ENCODE measurements around the gene PANX2. TPM values are rescaled to one million over a fixed set of nuclear protein-coding genes. Genes with fewer than 3 reads are reported as not detected.

Gene PANX2
- total and polyA plus RNA-seq, 4 donors = 0.39 to 14.8 (median 1.5) TPM

- Histone ChIP-seq H3K27me3 (ENCODE audit: control insufficient read depth in 4 of 4, insufficient read depth in 4 of 4, low read length in 3 of 4) (no peaks in the 10 kb centered on the region), H3K9me3 (ENCODE audit: control insufficient read depth in 4 of 4, low read length in 3 of 4) (no peaks in the 10 kb centered on the region), H3K9ac (ENCODE audit: low read depth in 1 of 2, low read length in 2 of 2) (no peak overlapping the region), H3K36me3 (ENCODE audit: control insufficient read depth in 4 of 4, insufficient read depth in 3 of 4, low read depth in 1 of 4, low read length in 3 of 4) (no peaks in the 10 kb centered on the region), H3K4me1 (ENCODE audit: control insufficient read depth in 4 of 4, insufficient read depth in 4 of 4, low read length in 3 of 4) (peaks cover 2 to 22% (median 19%) of the 10 kb centered on the region in 4 donors), H3K4me3 (ENCODE audit: low read depth in 1 of 3, low read length in 3 of 3) (no peak overlapping the region), H3K27ac (ENCODE audit: low read depth in 1 of 2, low read length in 2 of 2) (no peak overlapping the region)
- WGBS = 94% methylated on average over 4 of the region's 4 CpGs
- no peak for DNase-seq (ENCODE audit: low spot score)
- TF ChIP-seq NR2F2 (IDR thresholded peaks at IDR 0.05) = no peak
Measured at GRCh38 chr22:50138041-50138440, 32.5 kb upstream of the PANX2 start.

- whole genome bisulfite sequencing = 84% methylated on average over 9 of the region's 9 CpGs
- Histone ChIP-seq H3K9ac (ENCODE audit: low read depth in 1 of 2, low read length in 2 of 2) (no peak overlapping the region), H3K27me3 (ENCODE audit: control insufficient read depth in 4 of 4, insufficient read depth in 4 of 4, low read length in 3 of 4) (no peaks in the 10 kb centered on the region), H3K36me3 (ENCODE audit: control insufficient read depth in 4 of 4, insufficient read depth in 3 of 4, low read depth in 1 of 4, low read length in 3 of 4) (no peaks in the 10 kb centered on the region), H3K4me1 (ENCODE audit: control insufficient read depth in 4 of 4, insufficient read depth in 4 of 4, low read length in 3 of 4) (peaks cover 2 to 22% (median 19%) of the 10 kb centered on the region in 4 donors), H3K27ac (ENCODE audit: low read depth in 1 of 2, low read length in 2 of 2) (no peak overlapping the region), H3K9me3 (ENCODE audit: control insufficient read depth in 4 of 4, low read length in 3 of 4) (no peaks in the 10 kb centered on the region), H3K4me3 (ENCODE audit: low read depth in 1 of 3, low read length in 3 of 3) (no peak overlapping the region)
- TF ChIP-seq, protein P1, sequence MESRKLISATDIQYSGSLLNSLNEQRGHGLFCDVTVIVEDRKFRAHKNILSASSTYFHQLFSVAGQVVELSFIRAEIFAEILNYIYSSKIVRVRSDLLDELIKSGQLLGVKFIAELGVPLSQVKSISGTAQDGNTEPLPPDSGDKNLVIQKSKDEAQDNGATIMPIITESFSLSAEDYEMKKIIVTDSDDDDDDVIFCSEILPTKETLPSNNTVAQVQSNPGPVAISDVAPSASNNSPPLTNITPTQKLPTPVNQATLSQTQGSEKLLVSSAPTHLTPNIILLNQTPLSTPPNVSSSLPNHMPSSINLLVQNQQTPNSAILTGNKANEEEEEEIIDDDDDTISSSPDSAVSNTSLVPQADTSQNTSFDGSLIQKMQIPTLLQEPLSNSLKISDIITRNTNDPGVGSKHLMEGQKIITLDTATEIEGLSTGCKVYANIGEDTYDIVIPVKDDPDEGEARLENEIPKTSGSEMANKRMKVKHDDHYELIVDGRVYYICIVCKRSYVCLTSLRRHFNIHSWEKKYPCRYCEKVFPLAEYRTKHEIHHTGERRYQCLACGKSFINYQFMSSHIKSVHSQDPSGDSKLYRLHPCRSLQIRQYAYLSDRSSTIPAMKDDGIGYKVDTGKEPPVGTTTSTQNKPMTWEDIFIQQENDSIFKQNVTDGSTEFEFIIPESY (IDR thresholded peaks at IDR 0.05) = no peak
- TF ChIP-seq JUND (IDR thresholded peaks at IDR 0.05) = no peak
- TF ChIP-seq SP1 (IDR thresholded peaks at IDR 0.05) = no peak
- TF ChIP-seq YY1 (IDR thresholded peaks at IDR 0.05) = no peak
- no peak for TF ChIP-seq FOXA2 (IDR thresholded peaks at IDR 0.05)
- no peak for TF ChIP-seq RXRA (IDR thresholded peaks at IDR 0.05)
- TF ChIP-seq GABPA (IDR thresholded peaks at IDR 0.05 in 1 of 2, conservative IDR thresholded peaks at IDR 0.05 in 1 of 2) = no peak
- no peak for DNase-seq (ENCODE audit: low spot score)
Measured at GRCh38 chr22:50138988-50139387, 31.5 kb upstream of the PANX2 start.

DNA sequence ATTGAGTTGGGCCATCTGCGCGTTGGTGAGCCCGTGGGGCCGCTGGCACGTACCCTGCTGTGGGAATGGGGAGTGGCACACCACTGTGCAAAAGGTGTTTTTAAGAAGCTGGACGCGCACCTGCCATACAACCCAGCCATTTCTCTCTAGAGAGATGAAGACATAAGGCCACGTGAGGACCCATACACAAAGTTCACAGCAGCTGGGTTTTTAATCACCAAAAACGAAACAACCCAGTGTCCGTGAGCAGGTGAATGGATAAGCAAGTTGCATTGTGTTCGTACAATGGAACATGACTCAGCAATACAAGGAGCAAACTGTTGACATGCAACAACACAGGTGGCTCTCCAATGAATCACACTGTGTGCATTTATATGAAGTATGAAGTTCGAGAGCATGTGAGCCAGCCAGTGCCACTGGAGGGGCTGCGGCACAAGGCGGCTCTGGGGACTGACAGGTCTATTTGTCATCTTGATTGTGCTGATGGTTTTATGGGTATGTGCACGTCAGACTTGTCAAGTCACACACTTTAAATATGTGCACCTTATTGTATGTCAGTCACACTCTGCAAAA is 30.6 kb upstream of the PANX2 start:
- DNase-seq (ENCODE audit: low spot score) = no peak
- Histone ChIP-seq H3K9me3 (ENCODE audit: control insufficient read depth in 4 of 4, low read length in 3 of 4) (no peaks in the 10 kb centered on the region), H3K27ac (ENCODE audit: low read depth in 1 of 2, low read length in 2 of 2) (no peak overlapping the region), H3K4me1 (ENCODE audit: control insufficient read depth in 4 of 4, insufficient read depth in 4 of 4, low read length in 3 of 4) (peaks cover 4 to 22% (median 19%) of the 10 kb centered on the region in 4 donors), H3K9ac (ENCODE audit: low read depth in 1 of 2, low read length in 2 of 2) (no peak overlapping the region), H3K4me3 (ENCODE audit: low read depth in 1 of 3, low read length in 3 of 3) (no peak overlapping the region), H3K36me3 (ENCODE audit: control insufficient read depth in 4 of 4, insufficient read depth in 3 of 4, low read depth in 1 of 4, low read length in 3 of 4) (no peaks in the 10 kb centered on the region), H3K27me3 (ENCODE audit: control insufficient read depth in 4 of 4, insufficient read depth in 4 of 4, low read length in 3 of 4) (no peaks in the 10 kb centered on the region)
- no peak for TF ChIP-seq JUND (IDR thresholded peaks at IDR 0.05)
- 81% methylated on average over 15 of the region's 15 CpGs for WGBS

DNA sequence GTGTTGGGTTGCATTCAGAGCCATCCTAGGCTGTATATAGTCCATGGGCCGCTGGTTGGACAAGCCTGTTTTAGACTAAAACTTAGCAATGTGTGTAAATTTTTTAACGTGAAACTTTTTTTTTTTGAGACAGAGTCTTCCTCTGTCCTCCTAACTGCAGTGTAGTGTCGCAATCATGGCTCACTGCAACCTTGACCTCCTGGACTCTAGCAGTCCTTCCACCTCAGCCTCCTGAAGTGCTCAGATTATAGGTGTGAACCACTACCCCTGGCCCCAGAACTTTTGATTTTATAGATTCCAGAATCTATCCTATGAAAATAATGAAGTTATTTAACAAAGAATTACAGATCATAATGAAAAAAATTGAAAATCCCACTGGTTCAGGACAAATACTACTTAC is 29.9 kb upstream of the PANX2 start:
- WGBS = 45% methylated on average over 3 of the region's 3 CpGs
- no peak for DNase-seq (ENCODE audit: low spot score)

More for the DNA sequence above, 29.9 kb upstream of the PANX2 start:
- H3K4me1 ChIP-seq (ENCODE audit: control insufficient read depth in 4 of 4, insufficient read depth in 4 of 4, low read length in 3 of 4) = peaks cover 4 to 28% (median 26%) of the 10 kb centered on the region in 4 donors
- H3K27me3 ChIP-seq (ENCODE audit: control insufficient read depth in 4 of 4, insufficient read depth in 4 of 4, low read length in 3 of 4) = no peaks in the 10 kb centered on the region
- no peak overlapping the region for H3K9ac ChIP-seq (ENCODE audit: low read depth in 1 of 2, low read length in 2 of 2)
- no peaks in the 10 kb centered on the region for H3K36me3 ChIP-seq (ENCODE audit: control insufficient read depth in 4 of 4, insufficient read depth in 3 of 4, low read depth in 1 of 4, low read length in 3 of 4)
- TF ChIP-seq EGR1 (IDR thresholded peaks at IDR 0.05; ENCODE audit: low read depth in 2 of 2) (no peak), RXRA (IDR thresholded peaks at IDR 0.05) (peak in 1 of 2 donors; percentile 19), HNF4G (IDR thresholded peaks at IDR 0.05) (peak; percentile 11), HNF4A (conservative IDR thresholded peaks at IDR 0.05) (peak; percentile 74 to 80)
- H3K4me3 ChIP-seq (ENCODE audit: low read depth in 1 of 3, low read length in 3 of 3) = no peak overlapping the region
- H3K27ac ChIP-seq (ENCODE audit: low read depth in 1 of 2, low read length in 2 of 2) = no peak overlapping the region
- no peaks in the 10 kb centered on the region for H3K9me3 ChIP-seq (ENCODE audit: control insufficient read depth in 4 of 4, low read length in 3 of 4)
